ENCODE data around the gene RBX1.
A peak's percentile ranks its signal among the peaks of the same experiment; 100 is the strongest.
"Not testable (repeated sequence)": the region's sequence is repeated elsewhere in the genome, so short reads cannot be mapped to it uniquely, and the experiment has no call there.

Gene RBX1

GRCh38 chr22:40950962-40951794, at the start of gene RBX1:
Gene RBX1 (plus strand): TSS chr22:40951378. CDS start chr22:40951399, 21 bp downstream.
- DNase-seq (ENCODE audit: low spot score) = peak; percentile 99

DNA sequence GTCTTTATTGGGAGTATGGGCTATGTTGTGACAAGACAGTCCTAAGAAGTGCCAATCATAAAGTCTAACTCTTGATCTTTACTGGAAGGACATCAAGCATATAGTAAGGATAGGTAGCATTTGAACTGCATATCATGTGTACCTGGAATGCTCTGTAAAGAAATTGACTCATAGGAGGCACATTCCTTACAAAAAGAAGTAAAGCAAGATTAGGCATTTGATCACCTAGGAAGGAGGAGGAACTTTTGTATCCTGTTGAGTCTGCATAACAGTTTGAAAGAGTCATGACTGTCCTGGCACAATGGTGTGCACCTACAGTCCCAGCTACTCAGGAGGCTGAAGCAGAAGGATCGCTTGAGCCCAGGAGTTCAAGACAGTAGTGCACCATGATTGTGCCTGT, 47.1 kb upstream of the RBX1 start:
- DNase-seq (ENCODE audit: low spot score) = no peak

- DNase-seq (ENCODE audit: low spot score) = no peak
These were observed 42.3 kb upstream of the RBX1 start for GRCh38 chr22:40908895-40909294.

GRCh38 chr22:40911772-40912171, 39.4 kb upstream of the RBX1 start:
- no peak for DNase-seq (ENCODE audit: low spot score)

GRCh38 chr22:40912987-40913386, 38.2 kb upstream of the RBX1 start:
- not testable (repeated sequence) for DNase-seq (ENCODE audit: low spot score)

- DNase-seq (ENCODE audit: low spot score) = no peak
These were observed 31.7 kb upstream of the RBX1 start for GRCh38 chr22:40919446-40919845.

DNA sequence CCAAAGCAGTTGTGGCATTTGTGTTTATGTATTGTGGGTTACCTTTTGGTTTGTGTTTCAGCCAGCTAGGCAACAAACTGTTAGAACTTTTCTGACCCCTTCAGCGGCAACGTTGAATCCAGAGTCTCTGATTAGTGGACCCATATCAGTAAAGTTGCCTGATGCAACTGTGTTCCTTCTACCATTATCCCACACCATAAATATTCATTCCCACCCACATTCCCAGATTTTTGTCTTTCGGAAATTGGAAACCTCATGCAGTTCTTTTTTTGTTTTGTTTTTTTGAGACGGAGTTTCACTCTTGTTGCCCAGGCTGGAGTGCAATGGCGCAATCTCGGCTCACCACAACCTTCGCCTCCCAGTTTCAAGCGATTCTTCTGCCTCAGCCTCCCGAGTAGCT, 30.7 kb upstream of the RBX1 start:
- DNase-seq (ENCODE audit: low spot score) = no peak

DNA sequence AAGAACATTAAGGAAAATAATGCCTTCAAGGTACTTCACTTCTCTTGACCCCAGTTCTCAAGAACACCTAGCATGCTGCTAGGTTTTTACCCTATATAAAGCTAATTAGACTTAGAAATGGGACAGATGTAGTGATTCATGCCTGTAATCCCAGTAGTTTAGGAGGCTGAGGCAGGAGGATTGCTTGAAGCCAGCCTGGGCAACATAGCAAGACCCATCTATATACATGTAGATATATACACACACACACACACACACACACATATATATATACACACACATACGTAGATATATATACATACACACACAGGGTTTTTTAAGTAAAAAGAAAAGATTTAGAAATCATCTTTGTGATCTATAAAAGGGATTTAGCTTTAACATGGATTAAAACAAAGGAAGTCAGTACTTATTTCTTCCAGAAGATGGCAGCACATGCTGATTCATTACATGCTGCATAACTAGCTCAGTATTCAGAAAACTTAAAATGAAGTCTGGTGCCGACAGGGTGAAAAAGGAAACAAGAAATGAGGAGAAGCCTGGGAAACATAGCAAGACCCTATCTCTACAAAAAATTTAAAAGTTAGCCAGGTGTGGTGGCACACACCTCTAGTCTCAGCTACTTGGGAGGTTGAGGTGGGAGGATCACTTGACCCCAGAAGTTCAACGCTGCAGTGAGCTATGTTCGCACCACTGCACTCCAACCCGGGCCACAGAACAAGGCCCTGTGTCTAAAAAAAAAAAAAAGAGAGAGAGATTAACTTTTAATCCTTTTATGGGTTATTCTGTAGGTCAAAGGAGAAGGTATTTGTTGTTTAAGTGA, 28.5 kb upstream of the RBX1 start:
- peak; percentile 91 for DNase-seq (ENCODE audit: low spot score)

DNA sequence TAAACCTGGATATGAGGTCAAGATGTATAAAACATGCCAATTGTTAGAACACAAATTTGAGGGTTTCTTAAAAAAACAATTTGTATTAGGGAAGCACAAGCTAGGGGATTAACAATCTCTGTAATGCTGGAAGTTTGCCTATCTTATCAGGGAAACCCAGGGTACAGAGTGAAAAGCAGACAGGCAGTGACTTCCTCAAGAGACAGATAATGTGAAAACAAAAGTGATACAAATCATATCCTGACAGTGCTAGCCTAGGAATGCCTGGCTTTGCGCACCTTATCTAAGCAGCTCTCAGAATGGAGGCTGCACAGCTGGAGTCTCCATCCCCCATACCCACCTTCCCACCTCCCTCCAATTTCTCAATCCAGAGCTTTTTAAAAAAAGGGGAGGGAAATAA, 22.5 kb upstream of the RBX1 start:
- DNase-seq (ENCODE audit: low spot score) = no peak

GRCh38 chr22:40932396-40932795, 18.8 kb upstream of the RBX1 start:
- DNase-seq (ENCODE audit: low spot score) = no peak

GRCh38 chr22:40939202-40939601, 12.0 kb upstream of the RBX1 start:
- no peak for DNase-seq (ENCODE audit: low spot score)

- no peak for DNase-seq (ENCODE audit: low spot score)
These were observed 822 bp downstream of the RBX1 start for GRCh38 chr22:40951795-40952605.

- DNase-seq (ENCODE audit: low spot score) = peak; percentile 81
These were observed 2.3 kb downstream of the RBX1 start for GRCh38 chr22:40953471-40953870.

DNA sequence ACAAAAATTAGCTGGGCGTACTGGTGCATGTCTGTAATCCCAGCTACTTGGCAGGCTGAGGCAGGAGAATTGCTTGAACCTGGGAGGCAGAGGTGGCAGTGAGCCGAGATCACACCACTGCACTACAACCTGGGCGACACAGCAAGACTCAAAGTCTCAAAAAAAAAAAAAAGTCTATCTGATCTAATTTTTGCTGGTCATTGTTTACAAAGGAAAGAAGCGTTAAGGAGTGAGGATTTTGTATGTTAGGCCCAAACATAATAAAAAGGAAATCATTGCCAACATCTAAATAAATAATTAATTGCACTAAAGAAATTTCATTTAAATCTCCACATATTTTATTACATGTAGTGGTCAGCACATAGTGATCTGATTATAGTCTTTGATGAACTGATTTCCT, 2.9 kb downstream of the RBX1 start:
- peak; percentile 91 for DNase-seq (ENCODE audit: low spot score)

GRCh38 chr22:40955571-40955970, 4.4 kb downstream of the RBX1 start:
- DNase-seq (ENCODE audit: low spot score) = peak; percentile 94

DNA sequence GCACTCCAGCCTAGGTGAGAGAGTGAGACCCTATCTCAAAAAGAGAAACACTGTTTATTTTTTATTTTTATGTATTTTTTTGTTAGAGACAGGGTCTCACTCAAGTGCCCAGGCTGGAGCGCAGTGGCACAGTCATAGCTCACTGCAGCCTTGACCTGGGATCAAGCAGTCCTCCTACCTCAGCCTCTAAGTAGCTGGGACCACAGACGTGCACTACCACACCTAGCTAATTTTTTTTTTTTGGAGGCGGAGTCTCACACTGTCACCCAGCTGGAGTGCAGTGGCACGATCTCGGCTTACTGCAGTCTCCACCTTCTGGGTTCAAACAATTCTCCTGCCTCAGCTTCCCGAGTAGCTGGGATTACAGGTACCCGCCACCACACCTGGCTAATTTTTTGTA, 6.4 kb downstream of the RBX1 start:
- DNase-seq (ENCODE audit: low spot score) = peak; percentile 92

GRCh38 chr22:40958299-40958698, 7.1 kb downstream of the RBX1 start:
- peak; percentile 67 for DNase-seq (ENCODE audit: low spot score)

GRCh38 chr22:40960145-40960544, 9.0 kb downstream of the RBX1 start:
- peak; percentile 60 for DNase-seq (ENCODE audit: low spot score)

DNA sequence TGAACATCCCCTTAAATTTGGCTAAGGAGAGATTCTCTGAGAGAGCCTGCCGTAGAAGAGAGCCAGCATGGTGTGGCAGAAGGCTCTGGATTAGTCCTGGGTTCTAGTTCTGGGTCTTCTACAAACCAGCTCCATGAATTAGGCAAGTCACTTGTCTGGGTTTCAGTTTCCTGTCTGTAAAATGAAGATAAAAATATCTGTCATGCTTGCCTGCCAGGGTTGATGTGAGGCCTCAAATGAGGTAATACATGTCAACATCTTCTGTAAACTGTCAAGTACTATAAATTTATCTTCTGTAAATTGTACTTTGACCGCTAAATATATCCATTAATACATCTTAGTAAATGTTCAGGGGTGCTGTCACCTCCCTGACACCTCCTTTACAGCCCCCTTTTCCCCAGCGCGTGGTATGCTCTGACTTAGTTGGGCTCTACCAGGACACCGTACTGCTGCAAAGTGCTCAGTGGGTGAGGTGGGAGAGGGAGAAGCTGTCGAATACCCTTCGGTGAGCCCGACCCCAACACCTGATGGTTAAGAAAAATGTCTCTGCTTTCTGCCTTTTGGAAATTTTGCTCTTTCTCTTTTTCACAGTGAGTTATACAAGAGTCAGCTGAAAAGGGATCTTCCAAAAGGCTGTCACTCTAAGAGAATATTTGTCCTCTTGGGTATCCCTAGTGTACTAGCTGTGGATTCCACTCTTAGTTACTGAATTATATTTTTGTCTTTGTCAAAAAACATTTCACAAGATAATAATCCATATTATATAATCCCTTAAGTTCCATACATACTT, 15.0 kb downstream of the RBX1 start:
- DNase-seq (ENCODE audit: low spot score) = peak; percentile 92

DNA sequence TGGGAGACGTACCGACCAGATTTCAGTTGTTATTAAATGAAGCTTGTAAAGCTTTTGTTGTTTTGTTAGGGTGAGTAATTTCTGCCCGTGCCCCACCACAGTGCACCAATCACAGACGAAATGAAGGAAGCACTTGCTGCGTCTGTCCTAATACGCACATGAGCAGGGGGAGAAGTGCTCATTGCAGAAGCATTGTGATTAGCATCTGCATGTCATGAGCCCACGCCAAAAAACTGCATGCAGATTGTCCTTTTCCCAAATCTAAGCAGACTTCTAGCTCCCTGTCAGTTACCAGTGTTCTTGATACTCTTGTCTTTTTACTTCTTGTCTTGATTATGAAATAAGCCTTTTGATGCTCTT, 15.5 kb downstream of the RBX1 start:
- DNase-seq (ENCODE audit: low spot score) = peak; percentile 88

- no peak for DNase-seq (ENCODE audit: low spot score)
These were observed 16.1 kb downstream of the RBX1 start for GRCh38 chr22:40967111-40967760.
